HG03432 (cell line): ENCODE data around the gene MCM9.
A peak's percentile ranks its signal among the peaks of the same experiment; 100 is the strongest.

ENCODE experiments used
- ATAC-seq: cut with Tn5 transposase; IDR thresholded peaks from one replicate; pipeline ENCODE4 v1.9.1; 2021; ENCODE audit warnings: mild to moderate bottlenecking, moderate library complexity; ENCODE audit not compliant: unreplicated experiment

Gene MCM9

DNA sequence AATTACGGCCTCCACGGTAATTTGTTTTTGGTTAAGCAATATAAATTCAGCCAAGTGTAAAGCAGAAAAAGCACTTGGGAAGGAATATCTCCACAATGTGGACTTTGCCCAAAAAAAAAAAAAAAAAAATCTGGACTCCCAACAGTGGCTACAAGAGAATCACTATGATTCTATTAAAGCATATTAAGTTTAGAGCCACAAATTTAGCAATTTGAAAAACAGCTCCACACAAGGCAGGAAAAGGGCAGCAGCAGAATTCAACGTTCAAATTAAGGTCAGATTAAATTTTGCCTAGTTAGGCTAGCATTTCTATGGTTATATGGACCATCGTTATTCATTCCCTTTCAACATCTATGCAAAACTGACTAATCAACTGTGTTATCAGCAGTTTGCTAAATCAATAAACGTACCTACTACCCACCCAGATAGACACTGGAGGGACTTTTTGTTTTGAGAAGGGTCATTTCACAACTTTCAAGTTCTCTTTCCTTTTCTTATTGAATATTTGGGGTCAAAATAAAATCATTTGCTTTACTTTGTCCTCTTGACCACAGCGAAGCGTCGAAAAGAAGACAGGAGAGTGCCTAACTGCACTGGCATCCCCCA is 1.0 kb downstream of the MCM9 start:
- ATAC-seq = peak; percentile 0

- ATAC-seq = no peak
Observed at GRCh38 chr6:118932421-118932820, 2.5 kb downstream of the MCM9 start.

DNA sequence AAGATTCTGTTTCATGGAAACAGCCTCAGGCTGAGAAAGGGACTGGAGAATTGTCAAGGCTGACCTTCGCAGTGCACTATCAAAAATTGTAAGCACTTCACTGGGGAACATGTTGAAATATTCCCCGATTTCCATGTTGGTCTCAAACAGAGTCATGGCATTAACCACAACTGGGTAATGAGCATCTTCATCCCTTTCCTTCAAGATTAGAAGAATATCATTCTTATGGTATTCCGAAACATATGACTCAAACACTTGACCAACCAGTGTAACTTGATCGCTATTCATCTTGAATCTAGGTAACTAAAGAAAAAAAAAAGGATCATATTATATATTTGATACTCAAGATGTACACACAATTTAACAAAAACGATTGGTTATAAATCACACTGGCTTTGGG is 3.5 kb downstream of the MCM9 start:
- ATAC-seq = no peak

DNA sequence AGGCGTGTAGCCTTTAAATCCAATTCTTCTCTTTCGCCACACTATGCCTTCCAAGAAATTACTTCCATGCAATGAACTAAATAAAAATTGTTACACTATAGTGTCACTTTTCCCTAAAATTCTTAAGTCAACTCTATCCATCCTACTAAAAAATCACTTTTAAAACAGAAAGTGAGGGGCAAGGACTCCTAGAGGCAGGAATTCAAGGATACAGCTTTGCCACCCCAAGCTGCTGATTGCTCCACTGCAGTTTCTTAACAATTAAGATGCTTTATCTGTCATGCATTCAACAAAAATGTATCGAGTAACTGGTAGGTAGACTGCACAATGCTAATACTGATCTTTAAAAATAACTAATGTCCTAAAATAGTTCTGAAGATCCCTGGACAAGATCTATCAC is 4.3 kb downstream of the MCM9 start:
- ATAC-seq = no peak

GRCh38 chr6:118923035-118923434 is 11.9 kb downstream of the MCM9 start:
- ATAC-seq = no peak

- no peak for ATAC-seq
Observed at GRCh38 chr6:118921084-118921483, 13.9 kb downstream of the MCM9 start.

DNA sequence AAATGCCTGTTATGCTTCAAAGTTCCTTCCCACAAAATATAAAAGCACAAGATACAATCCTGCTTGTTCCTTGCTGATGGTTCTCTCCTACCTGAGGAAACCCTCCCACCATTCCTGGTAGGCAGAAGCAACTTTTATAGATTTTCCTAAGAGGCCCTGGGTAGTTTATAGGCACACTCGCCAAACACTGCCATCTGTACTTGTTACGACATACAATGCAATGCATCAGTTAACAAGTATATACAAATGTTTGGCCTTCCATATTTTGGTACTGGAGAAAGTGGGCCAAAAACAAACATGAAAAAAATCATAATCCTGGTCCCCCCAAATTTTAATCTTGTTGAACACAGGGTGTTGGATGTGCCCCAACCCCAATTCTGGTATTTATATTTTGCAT is 16.6 kb downstream of the MCM9 start:
- no peak for ATAC-seq

DNA sequence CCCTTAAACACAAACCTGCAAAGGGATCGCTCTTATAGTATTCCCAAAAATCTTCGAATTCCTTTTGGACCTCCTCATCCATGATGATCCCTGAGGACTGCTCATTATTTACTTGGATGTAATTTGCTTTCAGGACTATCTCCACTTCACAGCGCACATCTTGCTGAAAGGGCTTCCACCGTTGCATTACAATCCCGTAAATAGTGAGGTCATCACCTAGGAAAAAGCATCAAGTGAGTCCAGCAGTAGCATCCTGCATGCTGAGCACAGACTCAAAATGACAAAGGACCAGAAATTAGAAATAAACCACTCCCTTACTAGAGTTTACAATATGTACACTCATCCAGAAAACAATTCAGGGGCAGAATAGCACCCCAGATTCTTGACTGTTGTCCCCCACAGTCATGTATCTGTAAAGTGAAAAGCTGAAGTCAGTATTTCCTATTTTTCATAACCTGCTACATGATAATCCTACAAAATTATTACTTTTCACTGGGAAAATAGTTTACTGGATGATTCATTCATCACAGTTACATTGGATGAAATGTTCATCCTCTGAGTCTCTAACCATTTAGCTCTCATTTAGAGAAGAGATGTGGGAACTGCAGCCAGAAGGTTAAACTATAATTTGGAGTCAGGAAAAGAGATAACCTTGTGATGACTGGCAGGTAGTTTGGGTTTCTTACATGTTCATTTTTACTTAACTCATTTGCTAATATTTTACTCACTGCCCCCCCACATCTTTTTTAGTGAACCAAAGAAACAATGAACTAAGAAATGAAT is 17.2 kb downstream of the MCM9 start:
- no peak for ATAC-seq

DNA sequence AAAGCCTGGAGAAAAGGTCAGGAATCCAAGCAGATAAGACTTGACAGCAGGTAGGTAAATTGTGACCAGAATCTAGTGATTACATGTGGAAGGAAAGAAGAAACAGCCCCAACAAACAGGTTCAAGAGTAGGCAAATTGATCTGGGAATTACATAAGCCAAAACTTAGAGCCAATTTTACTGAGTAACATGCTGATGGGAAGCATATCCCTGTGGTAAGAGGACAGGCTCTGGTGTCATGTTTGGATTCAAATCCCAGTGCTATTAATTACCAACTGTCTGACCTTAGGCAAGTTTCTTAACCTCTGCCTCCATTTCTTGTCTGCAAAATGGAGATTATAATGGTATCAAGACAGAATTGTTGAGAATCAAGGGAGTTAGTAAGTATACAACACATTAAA is 20.4 kb downstream of the MCM9 start:
- ATAC-seq = no peak

DNA sequence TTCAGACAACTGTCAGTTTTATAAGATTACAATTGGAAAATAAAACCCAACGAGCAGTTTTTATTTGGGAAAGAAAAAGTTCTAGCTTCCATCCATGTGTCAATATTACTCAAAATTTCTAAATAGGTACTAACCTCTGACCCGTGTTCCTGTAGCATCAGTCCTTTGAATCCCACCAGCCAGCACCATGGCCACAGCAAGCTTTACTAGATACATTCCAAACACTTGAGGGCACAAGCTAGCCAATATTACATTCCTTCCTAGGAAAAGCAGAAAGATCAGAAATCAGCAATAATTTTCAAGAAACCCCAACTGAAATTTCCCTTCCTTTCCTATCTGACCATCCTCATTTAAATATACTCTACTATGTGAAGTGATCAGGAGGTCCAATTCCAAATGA is 21.8 kb downstream of the MCM9 start:
- ATAC-seq = no peak

GRCh38 chr6:118912646-118913045 is 22.3 kb downstream of the MCM9 start:
- ATAC-seq = no peak

GRCh38 chr6:118908441-118908840 is 26.5 kb downstream of the MCM9 start:
- no peak for ATAC-seq

DNA sequence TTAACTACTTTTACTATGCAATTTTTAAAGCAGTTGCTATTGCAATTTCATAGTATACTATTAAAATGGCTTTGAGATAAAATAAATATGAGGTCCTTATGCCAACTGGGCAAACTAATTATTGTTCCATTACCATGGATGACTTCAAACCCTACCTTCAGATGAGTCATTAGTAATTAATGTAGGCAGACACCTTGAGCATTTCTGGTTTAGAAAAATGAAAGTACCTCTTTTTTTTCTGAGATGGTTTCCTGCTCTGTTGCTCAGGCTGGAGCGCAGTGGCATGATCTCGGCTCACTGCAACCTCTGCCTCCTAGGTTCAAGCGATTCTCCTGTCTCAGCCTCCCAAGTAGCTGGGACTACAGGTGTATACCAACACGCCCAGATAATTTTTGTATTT is 29.1 kb downstream of the MCM9 start:
- ATAC-seq = no peak

DNA sequence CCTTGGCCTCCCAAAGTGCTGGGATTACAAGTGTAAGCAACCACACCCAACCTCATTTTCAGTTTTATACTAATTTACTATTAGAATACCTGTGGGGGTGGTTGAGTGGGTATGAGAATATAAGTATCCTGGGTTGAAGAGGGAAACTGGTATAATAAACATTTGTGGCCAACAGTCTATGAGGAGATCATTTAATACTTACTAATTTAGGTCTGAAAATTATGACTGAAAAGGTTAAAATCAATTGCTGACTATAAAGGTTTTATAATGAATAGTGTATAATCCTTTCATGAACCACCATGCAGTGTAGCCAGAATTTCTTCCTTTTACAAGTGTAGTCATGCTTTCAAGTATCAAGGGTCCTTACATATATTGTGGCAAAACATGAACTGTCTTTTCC is 29.9 kb downstream of the MCM9 start:
- ATAC-seq = no peak

- ATAC-seq = no peak
Observed at GRCh38 chr6:118903691-118904090, 31.3 kb downstream of the MCM9 start.

GRCh38 chr6:118903138-118903537 is 31.8 kb downstream of the MCM9 start:
- no peak for ATAC-seq

DNA sequence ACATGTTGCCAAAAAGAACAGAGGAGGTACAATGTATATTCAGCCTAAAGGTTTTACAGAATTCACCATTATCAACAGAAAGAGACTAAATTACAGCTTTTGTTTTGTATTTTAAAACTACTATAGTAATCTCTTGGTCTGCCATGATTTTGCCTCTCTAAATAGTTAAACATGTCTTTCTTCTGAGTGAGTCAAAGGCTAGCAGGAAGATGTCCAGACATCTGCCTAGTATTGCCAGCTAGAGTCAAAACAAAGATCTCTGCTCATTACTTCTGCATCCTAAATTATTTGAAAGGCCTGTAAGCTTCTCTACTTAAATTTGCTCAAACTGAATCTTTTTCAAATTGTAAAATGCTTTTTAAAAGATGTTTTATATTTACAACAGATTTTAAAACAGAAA is 32.2 kb downstream of the MCM9 start:
- no peak for ATAC-seq

DNA sequence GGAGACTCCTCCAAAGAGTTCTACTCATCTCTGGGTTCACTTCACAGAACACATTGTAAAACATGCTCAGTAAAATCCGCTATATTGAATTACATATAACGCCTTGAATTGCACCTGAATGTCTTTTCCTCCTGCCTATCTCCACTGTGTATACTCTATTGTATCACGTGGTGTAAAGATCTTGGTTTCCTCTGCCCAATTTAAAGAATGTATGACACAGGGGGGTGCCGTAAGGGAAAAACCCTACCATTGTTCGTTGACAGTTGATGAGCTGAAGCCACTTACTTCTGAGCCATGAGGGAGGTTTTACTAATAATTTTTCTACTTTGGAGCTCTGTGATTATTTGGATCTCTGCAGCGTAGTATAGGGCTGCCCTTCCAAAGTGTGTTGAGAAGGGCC is 35.0 kb downstream of the MCM9 start:
- ATAC-seq = no peak

GRCh38 chr6:118897386-118897785 is 37.6 kb downstream of the MCM9 start:
- ATAC-seq = no peak

DNA sequence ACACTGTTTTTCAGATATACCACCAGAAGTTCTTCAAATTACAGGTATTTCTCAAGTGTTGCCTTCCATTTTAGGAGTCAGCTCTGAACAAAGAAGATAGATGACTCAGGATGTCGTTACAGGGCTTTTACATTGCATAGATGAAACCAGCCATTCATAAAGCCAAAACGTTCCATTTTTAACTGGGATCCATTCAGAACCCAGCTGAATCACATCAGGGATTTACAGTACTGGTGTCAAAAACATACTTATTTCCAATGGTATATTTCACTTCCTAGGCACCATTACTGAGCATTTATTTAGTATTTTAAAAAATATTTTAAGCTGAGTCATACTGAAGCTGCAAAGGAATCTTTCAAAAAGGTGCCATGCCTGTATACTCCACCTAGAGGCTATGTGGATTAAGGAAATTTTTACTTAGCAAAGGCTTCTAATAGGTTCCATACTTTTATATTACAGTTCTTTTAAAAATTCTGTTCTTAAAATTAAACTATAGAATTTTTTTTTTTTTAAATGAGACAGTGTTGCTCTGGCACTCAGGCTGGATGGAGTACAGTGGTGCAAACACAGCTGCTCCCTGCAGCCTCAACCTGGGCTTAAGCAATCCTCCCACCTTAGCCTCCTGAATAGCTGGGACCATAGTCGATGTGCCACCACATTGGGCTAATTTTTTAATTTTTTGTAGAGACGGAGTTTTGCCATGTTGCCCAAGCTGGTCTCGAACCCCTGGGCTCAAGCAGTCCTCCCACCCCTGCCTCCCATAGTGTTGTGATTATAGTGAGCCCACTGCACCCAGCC is 38.4 kb downstream of the MCM9 start:
- ATAC-seq = peak; percentile 18

DNA sequence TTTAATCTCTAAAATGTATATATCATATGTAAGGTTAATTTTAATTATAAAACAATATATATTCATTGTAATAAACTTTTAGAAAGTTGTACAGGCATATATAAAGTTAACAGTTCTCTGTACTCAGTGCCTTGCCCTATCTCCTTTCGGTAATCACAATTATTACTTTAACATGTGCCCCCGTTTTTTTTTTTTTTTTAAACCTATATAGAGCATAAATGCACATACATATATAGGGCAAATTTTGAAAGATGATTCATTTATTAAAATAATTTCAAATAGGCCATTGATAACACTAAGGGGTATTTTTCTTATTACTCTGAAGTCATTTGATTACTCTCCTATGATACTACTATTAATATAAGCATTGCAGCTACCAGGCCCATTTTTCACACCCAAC is 39.1 kb downstream of the MCM9 start:
- ATAC-seq = no peak

GRCh38 chr6:118895261-118895560 is 39.7 kb downstream of the MCM9 start:
- ATAC-seq = no peak
